Osteocyte (in vitro differentiated cells): Measurements from ENCODE around the gene MPDZ. TPM values are rescaled to one million over a fixed set of nuclear protein-coding genes. Genes with fewer than 3 reads are reported as not detected.

Experiments
- DNase-seq: peaks from one replicate; pipeline ENCODE4 v3.0.0; 2021; ENCODE audit warnings: mixed read lengths; ENCODE audit not compliant: unreplicated experiment; ENCODE audit errors: extremely low spot score
- H3K27ac Mint-ChIP-seq: one replicate; pipeline ENCODE4 v1.8.0; 2021; ENCODE audit warnings: mild to moderate bottlenecking, mixed read lengths; ENCODE audit not compliant: unreplicated experiment
- H3K27me3 Mint-ChIP-seq: one replicate; pipeline ENCODE4 v1.8.0; 2021; ENCODE audit warnings: mixed read lengths; ENCODE audit not compliant: unreplicated experiment
- H3K36me3 Mint-ChIP-seq: one replicate; pipeline ENCODE4 v1.8.0; 2021; ENCODE audit warnings: mixed read lengths; ENCODE audit not compliant: unreplicated experiment
- H3K4me1 Mint-ChIP-seq: one replicate; pipeline ENCODE4 v1.8.0; 2021; ENCODE audit warnings: mixed read lengths; ENCODE audit not compliant: unreplicated experiment
- H3K4me3 Mint-ChIP-seq: one replicate; pipeline ENCODE4 v1.8.0; 2021; ENCODE audit warnings: mild to moderate bottlenecking, moderate library complexity, mixed read lengths; ENCODE audit not compliant: unreplicated experiment
- H3K9me3 Mint-ChIP-seq: one replicate; pipeline ENCODE4 v1.8.0; 2021; ENCODE audit warnings: mixed read lengths; ENCODE audit not compliant: unreplicated experiment
- CTCF ChIP-seq: fragments of 200-600 bp; sonication (generic); IDR thresholded peaks from 2 replicates; pipeline ENCODE4 v1.5.0; 2021; ENCODE audit warnings: antibody characterized with exemption, mild to moderate bottlenecking, moderate library complexity
- total RNA-seq: library from RNA; stranded (reverse); gene quantifications from 2 replicates; pipeline ENCODE4 v1.2.1, GENCODE V29; 2021

Gene MPDZ
- total RNA-seq, 1 donor from 2014 or later: 51.9 TPM

GRCh38 chr9:13071921-13072320 is 207.6 kb downstream of the MPDZ start:
- DNase-seq: no peak
- H3K27ac Mint-ChIP-seq: peak overlapping the region; percentile 55

GRCh38 chr9:13070612-13071595 is 208.6 kb downstream of the MPDZ start:
- H3K4me3 Mint-ChIP-seq: no peak overlapping the region
- peaks cover 34% of the 10 kb centered on the region for H3K4me1 Mint-ChIP-seq
- peaks cover 11% of the 10 kb centered on the region for H3K9me3 Mint-ChIP-seq
- H3K27me3 Mint-ChIP-seq: no peaks in the 10 kb centered on the region
- H3K36me3 Mint-ChIP-seq: no peaks in the 10 kb centered on the region
- H3K27ac Mint-ChIP-seq: peak overlapping the region; percentile 68
- TF ChIP-seq CTCF: no peak
- no peak for DNase-seq

More at GRCh38 chr9:13071921-13072320, 207.6 kb downstream of the MPDZ start:
- no peak overlapping the region for H3K4me3 Mint-ChIP-seq
- peaks cover 18% of the 10 kb centered on the region for H3K9me3 Mint-ChIP-seq
- no peaks in the 10 kb centered on the region for H3K27me3 Mint-ChIP-seq
- no peak for TF ChIP-seq CTCF
- H3K4me1 Mint-ChIP-seq: peaks cover 34% of the 10 kb centered on the region
- H3K36me3 Mint-ChIP-seq: no peaks in the 10 kb centered on the region

- H3K36me3 Mint-ChIP-seq: no peaks in the 10 kb centered on the region
- H3K4me1 Mint-ChIP-seq: peaks cover 34% of the 10 kb centered on the region
- H3K9me3 Mint-ChIP-seq: peaks cover 3% of the 10 kb centered on the region
- no peaks in the 10 kb centered on the region for H3K27me3 Mint-ChIP-seq
- no peak overlapping the region for H3K4me3 Mint-ChIP-seq
- DNase-seq: no peak
- no peak overlapping the region for H3K27ac Mint-ChIP-seq
- TF ChIP-seq CTCF: no peak
Measured at GRCh38 chr9:13069498-13069897, 210.0 kb downstream of the MPDZ start.

GRCh38 chr9:13064676-13065075 is 214.8 kb downstream of the MPDZ start:
- Mint-ChIP-seq H3K27ac (no peak overlapping the region), H3K36me3 (no peaks in the 10 kb centered on the region), H3K9me3 (no peaks in the 10 kb centered on the region), H3K4me1 (no peaks in the 10 kb centered on the region), H3K27me3 (peaks cover 11% of the 10 kb centered on the region), H3K4me3 (no peak overlapping the region)
- DNase-seq: no peak
- TF ChIP-seq CTCF: no peak

- Mint-ChIP-seq H3K27ac (no peak overlapping the region), H3K9me3 (no peaks in the 10 kb centered on the region), H3K4me1 (no peaks in the 10 kb centered on the region), H3K36me3 (no peaks in the 10 kb centered on the region), H3K27me3 (peaks cover 11% of the 10 kb centered on the region), H3K4me3 (no peak overlapping the region)
- DNase-seq: no peak
- no peak for TF ChIP-seq CTCF
Measured at GRCh38 chr9:13063880-13064459, 215.5 kb downstream of the MPDZ start.
